RPMI8226 (cell line): ENCODE measurements around the gene GDE1.
A peak's percentile ranks its signal among the peaks of the same experiment; 100 is the strongest.
"Not testable (repeated sequence)": the region's sequence is repeated elsewhere in the genome, so short reads cannot be mapped to it uniquely, and the experiment has no call there.

ENCODE experiments used
- DNase-seq: peaks from one replicate; pipeline ENCODE4 v3.0.0-alpha.2; 2015

GDE1 gene

DNA sequence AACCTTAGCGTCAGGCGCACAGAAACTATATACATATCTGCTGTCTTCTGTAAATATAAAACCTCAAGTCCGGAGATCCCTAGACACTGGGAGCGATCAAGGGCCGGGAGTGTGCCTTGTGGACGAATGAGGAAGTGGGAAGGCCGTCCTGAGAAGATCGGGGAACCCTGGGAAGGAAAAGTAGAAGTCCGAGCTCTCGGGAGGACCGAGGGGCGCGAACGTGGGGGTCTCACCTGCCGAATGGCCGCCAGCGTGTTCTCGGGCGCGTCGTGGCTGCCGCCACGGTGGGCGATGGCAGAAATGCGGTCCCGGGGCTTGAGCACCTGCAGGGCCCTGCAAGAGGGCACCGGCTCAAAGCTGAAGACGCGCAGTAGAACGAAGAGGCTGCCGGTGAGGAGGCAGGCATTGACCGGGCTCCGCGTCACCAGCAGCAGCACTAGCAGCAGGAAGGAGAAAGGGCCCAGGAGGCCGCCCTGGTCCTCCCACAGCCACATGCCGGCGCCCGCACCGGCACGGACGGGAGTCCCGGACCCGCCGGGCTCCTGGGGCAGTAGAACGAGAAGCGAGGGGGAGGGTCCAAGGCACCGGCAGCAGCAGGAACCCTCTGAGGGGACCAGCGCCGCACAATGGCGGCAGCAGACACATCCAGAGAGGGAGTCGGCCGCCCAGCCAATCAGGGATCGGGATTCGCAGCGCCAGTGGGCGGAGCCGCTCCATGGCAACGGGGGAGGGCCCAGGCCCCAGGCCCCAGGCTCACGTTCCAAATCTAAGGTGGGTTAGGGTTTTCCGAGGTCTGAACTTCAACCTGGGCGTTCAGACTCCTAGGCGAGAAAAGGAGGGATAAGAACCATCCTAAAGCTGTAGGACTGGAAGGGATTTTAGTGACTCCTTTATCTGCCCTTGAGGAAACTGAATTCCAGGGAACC, at the start of gene GDE1:
Gene GDE1 (minus strand): TSS at position 628 of the 926 bp plus-strand sequence. CDS start 134 bp downstream, at position 494.
- DNase-seq = peak; percentile 97

DNA sequence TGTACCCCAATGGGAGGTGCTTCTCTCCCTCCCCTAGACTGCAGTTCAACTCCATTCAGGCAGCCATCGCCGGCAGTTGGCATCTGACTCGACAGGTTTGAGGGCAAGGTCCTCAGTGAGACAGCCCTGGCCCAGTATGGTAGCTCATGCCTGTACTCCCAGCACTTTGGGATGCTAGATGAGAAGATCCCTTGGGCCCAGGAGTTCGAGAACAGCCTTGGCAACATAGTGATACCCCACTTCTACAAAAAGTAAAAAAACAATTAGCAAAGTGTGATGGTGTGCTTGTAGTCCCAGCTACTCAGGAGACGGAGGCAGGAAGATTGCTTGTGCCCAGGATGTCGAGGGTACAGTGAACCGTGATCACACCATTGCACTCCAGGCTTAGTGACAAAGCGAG, 45.7 kb upstream of the GDE1 start:
- no peak for DNase-seq

DNA sequence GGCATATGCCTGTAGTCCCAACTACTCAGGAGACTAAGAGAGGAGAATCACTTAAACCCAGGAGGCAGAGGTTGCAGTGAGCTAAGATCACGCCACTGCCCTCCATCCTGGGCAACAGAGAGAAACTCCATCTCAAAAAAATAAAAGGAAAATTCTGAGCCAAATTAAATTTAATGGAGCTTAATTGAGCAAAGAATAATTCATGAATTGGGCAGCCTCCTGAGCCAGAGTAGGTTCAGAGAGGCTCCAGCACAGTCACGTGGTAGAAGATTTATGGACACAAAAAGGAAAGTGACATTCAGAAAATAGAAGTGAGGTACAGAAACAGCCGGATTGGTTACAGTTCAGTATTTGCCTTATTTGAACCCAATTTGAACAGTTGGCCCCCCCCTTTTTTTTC, 44.5 kb upstream of the GDE1 start:
- DNase-seq = no peak

GRCh38 chr16:19563377-19563776, 41.5 kb upstream of the GDE1 start:
- DNase-seq = no peak

- no peak for DNase-seq
Observed at GRCh38 chr16:19560078-19560477, 38.2 kb upstream of the GDE1 start.

- peak; percentile 63 for DNase-seq
Observed at GRCh38 chr16:19559242-19559910, 37.5 kb upstream of the GDE1 start.

GRCh38 chr16:19555938-19556771, 34.3 kb upstream of the GDE1 start:
- peak; percentile 26 for DNase-seq

GRCh38 chr16:19555186-19555937, 33.5 kb upstream of the GDE1 start, which contains the start of gene VPS35L:
Gene VPS35L, plus strand, starts transcription at chr16:19555703. Its CDS starts 27 bp downstream, at chr16:19555730.
- DNase-seq = peak; percentile 97

GRCh38 chr16:19549673-19550072, 27.8 kb upstream of the GDE1 start:
- no peak for DNase-seq

- DNase-seq = no peak
Observed at GRCh38 chr16:19548144-19548543, 26.2 kb upstream of the GDE1 start.

DNA sequence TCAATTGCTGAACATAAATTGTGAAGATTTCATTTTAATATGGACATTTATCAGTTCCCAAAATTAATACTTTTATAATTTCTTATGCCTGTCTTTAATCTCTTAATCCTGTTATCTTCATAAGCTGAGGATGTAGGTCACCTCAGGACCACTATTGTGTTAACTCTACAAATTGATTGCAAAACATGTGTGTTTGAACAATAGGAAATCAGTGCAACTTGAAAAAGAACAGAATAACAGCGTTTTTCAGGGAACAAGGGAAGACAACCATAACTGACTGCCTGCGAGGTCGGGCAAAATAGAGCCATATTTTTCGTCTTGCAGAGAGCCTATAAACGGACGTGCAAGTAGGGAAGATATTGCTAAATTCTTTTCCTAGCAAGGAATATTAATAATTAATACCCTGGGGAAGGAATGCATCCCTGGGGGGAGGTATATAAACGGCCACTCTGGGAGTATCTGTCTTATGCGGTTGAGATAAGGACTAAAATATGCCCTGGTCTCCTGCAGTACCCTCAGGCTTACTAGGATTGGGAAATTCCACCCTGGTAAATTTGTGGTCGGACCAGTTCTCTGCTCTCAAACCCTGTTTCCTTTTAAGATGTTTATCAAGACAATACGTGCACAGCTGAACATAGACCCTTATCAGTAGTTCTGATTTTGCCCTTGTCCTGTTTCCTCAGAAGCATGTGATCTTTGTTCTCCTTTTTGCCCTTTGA, 21.5 kb upstream of the GDE1 start:
- not testable (repeated sequence) for DNase-seq

DNA sequence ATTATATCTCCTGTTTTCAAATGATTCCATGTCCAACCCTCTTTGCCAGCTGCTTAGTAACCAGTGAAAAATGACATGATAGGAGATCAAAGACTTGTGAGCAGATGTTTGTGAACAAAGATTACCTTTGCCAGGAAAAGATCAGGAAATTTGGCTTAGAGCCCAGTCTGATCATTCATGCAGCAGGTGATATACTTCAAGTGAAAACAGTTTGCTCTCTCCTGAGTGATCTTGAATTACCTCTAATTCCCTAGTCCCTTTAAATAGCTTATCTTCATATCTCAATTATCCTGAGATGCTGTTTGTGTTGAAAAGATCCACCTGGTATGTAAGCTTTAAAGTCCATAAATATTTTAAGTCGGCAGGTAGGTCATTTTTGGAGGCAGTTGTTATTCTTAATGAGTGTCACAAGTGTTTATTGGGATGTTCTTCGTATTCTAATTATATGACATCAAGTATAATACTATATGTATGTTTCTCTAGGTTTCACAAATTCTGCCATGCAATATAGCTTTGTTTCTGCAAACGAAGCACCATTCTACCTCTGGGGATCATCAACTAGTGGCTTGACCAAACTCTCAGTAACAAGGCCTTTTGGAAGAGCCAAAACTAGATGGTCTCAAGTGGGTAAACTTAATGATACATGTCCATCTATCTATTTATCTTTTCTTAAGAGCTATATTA, 20.4 kb upstream of the GDE1 start:
- no peak for DNase-seq

DNA sequence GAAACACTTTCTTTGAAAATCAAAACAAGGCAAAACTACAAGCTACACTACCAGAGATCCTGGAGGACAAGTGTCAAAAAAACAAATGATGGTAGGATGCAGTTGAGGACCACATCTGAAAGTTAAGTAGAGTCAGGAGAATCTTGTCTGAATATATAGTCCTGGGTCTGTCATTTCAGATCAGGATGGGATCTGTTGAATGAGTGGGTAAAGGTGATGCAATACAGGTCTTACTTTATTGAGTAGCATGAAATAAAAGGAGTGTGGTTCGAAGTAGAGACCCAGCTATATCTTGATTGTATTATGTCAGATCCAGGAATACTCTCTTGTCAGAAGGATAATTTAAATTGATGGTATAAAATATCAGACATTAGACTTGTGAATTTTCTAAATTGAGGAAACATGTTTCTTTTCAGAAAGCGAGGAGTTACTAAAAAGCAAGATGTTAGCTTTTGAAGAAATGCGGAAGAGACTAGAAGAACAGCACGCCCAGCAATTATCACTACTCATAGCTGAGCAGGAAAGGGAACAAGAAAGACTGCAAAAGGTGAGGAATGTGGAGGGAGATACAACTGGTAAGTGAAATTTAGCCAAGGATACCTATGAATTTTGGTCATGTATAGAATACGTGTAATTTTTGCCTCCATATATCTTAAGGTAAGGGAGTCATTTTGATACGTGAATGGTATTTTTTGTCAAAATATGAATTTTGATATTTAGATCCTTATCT, 18.5 kb upstream of the GDE1 start:
- no peak for DNase-seq

DNA sequence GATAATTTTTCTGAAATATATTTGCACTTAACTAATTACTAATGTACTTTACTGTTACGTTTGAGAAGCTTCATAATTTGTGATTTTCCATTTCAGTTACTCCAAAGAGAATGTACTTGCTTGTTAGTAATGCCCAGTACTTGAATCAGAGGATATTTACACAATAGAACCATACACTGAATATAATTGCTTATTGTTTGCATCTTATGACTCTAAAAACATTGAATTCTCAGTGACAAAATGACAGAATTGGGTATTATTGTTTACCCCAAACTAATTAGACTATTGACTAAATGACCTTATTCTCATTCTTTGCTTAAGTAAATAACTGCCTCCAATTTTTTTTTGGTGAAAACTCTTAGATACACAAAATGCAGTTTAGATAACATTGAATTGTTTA, 10.7 kb upstream of the GDE1 start:
- no peak for DNase-seq

DNA sequence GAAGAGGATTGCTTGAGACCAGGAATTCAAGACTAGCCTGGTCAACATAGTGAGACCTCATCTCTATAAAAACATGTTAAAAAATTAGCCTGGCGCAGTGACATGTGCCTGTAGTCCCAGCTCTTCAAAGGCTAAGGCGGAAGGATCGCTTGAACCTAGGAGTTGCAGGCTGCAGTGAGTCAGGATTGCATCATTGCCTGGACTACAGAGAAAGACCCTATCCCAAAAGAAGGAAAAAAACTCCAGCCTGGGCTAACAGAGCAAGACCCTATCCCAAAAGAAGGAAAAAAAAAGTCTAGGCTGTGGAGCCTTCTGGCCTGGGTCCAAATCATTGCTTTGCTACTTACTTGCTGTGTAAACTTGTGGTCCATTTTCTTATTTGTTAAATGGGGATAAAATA, 6.8 kb upstream of the GDE1 start:
- DNase-seq = no peak

- no peak for DNase-seq
Observed at GRCh38 chr16:19527161-19527560, 5.3 kb upstream of the GDE1 start.

- no peak for DNase-seq
Observed at GRCh38 chr16:19525385-19525723, 3.5 kb upstream of the GDE1 start.

DNA sequence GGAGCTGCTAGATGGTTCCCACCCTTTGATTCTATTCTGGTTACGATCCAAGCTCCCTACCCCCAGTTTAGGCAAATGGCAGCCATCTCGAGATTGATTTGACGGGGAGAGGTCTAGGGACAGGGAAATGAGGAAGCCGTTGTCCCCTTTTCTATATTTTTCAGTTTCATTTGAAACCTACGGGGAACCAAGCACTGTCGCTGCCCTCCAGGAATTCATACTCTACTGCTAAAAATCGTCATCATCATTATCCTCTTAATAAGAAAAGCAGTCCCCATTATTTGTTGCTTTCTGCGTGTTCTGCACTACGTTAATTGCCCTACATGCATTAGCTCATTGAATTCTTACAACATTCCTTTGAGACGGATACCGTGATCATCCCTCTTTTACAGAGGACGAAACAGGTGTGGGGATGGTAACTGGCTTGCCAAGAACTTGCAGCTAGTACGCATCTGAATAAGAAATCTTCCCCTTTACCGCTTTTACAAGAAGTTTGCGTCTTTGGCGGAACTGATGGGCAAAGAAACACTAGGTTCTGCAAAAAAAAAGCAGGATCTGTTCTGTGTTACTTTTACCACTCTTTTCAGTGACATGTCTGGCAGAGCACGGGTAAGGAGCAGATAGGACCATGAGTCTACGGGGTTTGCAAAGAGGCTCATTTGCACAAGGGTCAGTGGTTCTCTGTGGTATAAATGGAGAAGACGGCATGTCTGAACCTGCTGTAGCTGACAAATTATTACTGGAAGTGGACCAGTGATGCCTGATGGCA, 2.9 kb upstream of the GDE1 start:
- peak; percentile 39 for DNase-seq

DNA sequence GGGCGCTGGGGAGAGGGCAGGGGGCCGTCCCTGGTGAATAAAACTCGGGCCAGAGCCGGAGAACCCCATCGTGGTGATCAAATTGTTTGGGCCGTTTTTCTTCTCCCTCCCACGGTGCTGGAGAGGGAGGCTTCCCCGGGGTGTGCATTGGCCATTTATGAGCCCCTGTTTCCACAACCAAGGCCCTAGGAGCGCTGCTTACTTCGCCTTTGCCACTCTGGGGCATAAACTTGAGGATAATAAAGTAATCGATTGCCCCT, 2.4 kb upstream of the GDE1 start:
- DNase-seq = peak; percentile 10
